ENCODE measurements around the gene SNHG17.

DNA sequence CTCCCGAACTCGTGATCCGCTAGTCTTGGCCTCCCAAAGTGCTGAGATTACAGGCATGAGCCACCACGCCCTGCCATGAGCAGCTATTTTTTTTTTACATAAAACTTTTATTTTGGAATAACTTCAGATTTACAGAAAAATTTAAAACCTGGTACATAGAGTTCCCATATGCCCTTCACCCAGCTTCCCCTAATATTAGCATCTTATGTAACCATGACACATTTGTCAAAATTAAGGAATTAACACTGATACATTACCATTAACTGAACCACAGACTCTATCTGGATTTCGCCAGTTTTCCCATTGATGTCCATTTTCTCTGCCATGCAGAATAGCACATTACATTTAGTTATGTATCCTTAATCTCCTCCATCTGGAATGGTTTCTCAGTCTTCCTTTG lies 23.2 kb upstream of the SNHG17 start:
- TF ChIP-seq, protein P1, sequence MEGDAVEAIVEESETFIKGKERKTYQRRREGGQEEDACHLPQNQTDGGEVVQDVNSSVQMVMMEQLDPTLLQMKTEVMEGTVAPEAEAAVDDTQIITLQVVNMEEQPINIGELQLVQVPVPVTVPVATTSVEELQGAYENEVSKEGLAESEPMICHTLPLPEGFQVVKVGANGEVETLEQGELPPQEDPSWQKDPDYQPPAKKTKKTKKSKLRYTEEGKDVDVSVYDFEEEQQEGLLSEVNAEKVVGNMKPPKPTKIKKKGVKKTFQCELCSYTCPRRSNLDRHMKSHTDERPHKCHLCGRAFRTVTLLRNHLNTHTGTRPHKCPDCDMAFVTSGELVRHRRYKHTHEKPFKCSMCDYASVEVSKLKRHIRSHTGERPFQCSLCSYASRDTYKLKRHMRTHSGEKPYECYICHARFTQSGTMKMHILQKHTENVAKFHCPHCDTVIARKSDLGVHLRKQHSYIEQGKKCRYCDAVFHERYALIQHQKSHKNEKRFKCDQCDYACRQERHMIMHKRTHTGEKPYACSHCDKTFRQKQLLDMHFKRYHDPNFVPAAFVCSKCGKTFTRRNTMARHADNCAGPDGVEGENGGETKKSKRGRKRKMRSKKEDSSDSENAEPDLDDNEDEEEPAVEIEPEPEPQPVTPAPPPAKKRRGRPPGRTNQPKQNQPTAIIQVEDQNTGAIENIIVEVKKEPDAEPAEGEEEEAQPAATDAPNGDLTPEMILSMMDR (IDR thresholded peaks at IDR 0.05): no peak
- no peak for TF ChIP-seq EP300 (IDR thresholded peaks at IDR 0.05; ENCODE audit: low read depth)
- no peak for TF ChIP-seq POLR2A (IDR thresholded peaks at IDR 0.05)
